T-helper 2 cell treated with Interferon-gamma antibody and Interleukin-4, amounts not matched to agents 100 ng/mL and 5 ng/mL, for 36 hours (primary cell): ENCODE data around the gene IGFBP2. TPM values are rescaled to one million over a fixed set of nuclear protein-coding genes. Genes with fewer than 3 reads are reported as not detected.

ENCODE experiments used
- intact Hi-C: fragments of 100-400 bp; cut with micrococcal nuclease; formaldehyde crosslinking; loops from one replicate; pipeline ENCODE4 v1.15.1; 2023
- total RNA-seq: library from RNA; stranded (reverse); gene quantifications from 2 replicates; pipeline ENCODE4 v1.2.3, GENCODE V29; 2022

IGFBP2 gene
- total RNA-seq, 1 donor from 2014 or later = 24.9 TPM

- intact Hi-C loops = loop anchor here (2.0 to 5.0 kb wide), 4 partner anchors 443 to 1014 kb away; no protein-coding TSS in a partner anchor
These were observed 65.7 kb downstream of the IGFBP2 start for GRCh38 chr2:216698895-216699294.

- intact Hi-C loops = no loop called here
These were observed 66.9 kb downstream of the IGFBP2 start for GRCh38 chr2:216700088-216700567.

- intact Hi-C loops = no loop called here
These were observed 67.6 kb downstream of the IGFBP2 start for GRCh38 chr2:216700781-216701180.

GRCh38 chr2:216701544-216701943 lies 68.3 kb downstream of the IGFBP2 start:
- intact Hi-C loops = no loop called here

GRCh38 chr2:216702756-216703155 lies 69.5 kb downstream of the IGFBP2 start:
- intact Hi-C loops = no loop called here

GRCh38 chr2:216710551-216711301 lies 77.5 kb downstream of the IGFBP2 start:
- intact Hi-C loops = no loop called here

GRCh38 chr2:216711348-216711747 lies 78.1 kb downstream of the IGFBP2 start:
- intact Hi-C loops = no loop called here

GRCh38 chr2:216713691-216714336 lies 80.6 kb downstream of the IGFBP2 start:
- intact Hi-C loops = no loop called here

Other genes with a start within 250 kb of the IGFBP2 start
- 27.3 and 27.9 TPM in 2 replicates for gene SMARCAL1, start 220.9 kb upstream of the IGFBP2 start, total RNA-seq
- gene RPL37A, start 134.6 kb upstream of the IGFBP2 start, total RNA-seq = 2,258 and 2,310 TPM in 2 replicates
- gene IGFBP5, start 62.1 kb downstream of the IGFBP2 start, total RNA-seq = not detected in 2 replicates
- not detected in 2 replicates for gene TNP1, start 226.6 kb downstream of the IGFBP2 start, total RNA-seq